Stimulated activated CD4-positive, alpha-beta T cell treated with anti-CD3 and anti-CD28 coated beads, Interleukin-1b, Interleukin-23, amount 100 ng/mL, for 1 hour (primary cell): ENCODE results near the gene LRP2BP.
"Not testable (repeated sequence)": the region's sequence is repeated elsewhere in the genome, so short reads cannot be mapped to it uniquely, and the experiment has no call there.

Source experiments
- DNase-seq, 2 donors: peaks; one replicate each; pipeline ENCODE4 v3.0.0-alpha.2; 2020; ENCODE audit warnings: low read depth in 2 of 2

LRP2BP gene

DNA sequence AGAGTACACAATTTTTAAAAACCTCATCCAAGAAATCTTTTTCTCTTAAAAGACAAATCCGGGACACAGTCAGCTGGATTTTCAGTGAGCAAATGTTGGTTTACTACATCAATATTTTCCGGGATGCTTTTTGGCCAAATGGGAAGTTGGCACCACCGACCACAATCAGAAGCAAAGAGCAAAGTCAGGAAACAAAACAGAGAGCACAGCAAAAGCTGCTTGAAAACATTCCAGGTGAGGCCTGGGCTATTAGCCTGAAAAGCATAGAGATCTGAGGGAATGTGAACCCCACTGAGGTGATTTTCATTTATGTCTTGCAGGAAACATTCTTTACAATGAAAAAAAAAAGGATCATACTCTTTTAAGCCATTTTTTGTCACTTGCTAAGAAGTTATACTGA is 33.9 kb downstream of the LRP2BP start:
- no peak for DNase-seq

DNA sequence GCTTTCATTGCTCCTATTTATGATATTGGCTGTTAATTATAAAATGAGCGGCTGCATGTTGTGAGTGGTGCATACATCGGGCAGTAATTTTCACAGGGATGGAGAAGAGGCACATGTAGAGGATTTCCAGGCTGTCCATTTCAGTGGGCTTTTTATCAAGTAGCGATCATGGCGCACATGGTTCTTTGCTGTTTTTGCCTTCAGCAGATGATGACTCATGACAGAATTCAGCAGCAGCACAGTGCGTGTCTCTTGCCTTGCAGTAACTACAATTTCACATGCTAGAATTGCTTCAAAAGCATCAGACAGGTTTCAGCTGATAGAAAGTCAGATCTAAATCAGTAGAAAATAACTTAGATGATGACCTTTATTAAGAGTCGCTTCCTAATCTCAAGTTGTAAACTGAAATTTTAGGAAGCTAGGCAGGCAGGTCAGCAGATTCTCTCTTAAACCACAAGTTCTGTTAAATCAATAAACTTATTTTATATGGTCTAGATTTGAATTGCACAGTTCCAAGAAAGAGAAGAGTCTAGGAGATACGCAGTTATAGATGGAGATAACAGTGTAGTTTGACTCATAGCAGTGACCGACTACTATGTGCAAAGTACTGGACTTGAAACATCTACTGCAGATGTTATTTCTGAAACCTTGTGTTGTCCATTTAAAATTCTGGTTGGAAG is 35.8 kb downstream of the LRP2BP start:
- no peak for DNase-seq

DNA sequence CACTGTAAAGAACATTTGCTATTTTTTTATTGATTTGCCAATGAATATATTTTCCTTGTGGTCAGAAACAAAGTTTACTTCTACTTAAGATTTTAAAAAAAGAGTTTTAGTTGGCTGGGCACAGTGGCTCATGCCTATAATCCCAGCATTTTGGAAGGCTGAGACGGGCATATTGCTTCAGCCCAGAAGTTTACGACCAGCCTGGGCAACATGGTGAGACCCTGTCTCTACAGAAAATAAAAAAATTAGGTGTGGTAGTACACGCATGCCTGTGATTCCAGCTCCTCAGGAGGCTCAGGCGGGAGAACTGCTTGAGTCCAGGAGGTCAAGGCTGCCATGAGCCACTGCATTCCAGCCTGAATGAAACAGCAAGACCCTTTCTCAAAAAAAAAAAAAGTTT is 36.8 kb downstream of the LRP2BP start:
- no peak for DNase-seq

- no peak for DNase-seq
Observed at GRCh38 chr4:185358514-185358913, 37.2 kb downstream of the LRP2BP start.

GRCh38 chr4:185357733-185358440 is 37.8 kb downstream of the LRP2BP start:
- DNase-seq, result no peak

- DNase-seq, result no peak
Observed at GRCh38 chr4:185357211-185357610, 38.5 kb downstream of the LRP2BP start.

GRCh38 chr4:185352741-185353140 is 43.0 kb downstream of the LRP2BP start:
- no peak for DNase-seq

DNA sequence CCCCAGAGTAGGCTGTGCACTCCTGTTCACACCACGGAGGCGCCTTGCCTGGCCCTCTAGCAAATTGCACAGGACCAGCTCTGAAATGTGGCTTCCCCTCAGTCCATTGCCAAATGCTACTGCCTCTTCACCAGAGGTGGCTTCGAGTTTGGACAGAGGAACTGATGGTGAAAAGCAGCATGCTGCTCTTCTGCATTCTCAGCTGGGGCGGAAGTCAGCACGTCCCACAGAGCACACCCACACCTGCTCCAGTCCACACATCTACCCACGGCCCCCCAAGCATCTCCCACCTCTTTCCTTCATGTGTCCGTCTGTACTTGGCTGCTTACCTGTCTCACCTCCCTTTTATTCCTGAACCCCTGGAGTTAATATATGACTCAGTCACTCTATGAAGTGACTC is 43.5 kb downstream of the LRP2BP start:
- DNase-seq, result no peak

DNA sequence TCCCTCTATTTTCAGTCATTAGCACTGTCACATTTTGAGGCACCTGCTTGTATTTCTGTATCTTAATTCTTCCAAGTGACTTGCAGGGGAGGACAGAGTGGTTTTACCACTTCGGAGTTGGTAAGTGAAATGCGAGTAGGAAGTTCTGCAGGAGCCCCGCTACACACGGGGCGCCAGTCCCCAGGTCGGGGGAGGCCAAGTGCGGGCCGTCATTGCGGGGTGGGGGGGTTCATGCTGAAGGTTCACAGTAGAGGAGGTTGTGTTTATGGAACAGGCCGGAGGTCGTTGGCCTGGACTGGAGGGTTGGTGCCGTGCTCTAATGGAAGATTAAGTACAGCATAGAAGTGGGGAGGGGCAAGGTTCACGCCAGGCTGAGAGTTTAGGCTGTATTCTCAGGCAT is 44.0 kb downstream of the LRP2BP start:
- no peak for DNase-seq

GRCh38 chr4:185346975-185347601 is 48.6 kb downstream of the LRP2BP start:
- DNase-seq, result no peak

DNA sequence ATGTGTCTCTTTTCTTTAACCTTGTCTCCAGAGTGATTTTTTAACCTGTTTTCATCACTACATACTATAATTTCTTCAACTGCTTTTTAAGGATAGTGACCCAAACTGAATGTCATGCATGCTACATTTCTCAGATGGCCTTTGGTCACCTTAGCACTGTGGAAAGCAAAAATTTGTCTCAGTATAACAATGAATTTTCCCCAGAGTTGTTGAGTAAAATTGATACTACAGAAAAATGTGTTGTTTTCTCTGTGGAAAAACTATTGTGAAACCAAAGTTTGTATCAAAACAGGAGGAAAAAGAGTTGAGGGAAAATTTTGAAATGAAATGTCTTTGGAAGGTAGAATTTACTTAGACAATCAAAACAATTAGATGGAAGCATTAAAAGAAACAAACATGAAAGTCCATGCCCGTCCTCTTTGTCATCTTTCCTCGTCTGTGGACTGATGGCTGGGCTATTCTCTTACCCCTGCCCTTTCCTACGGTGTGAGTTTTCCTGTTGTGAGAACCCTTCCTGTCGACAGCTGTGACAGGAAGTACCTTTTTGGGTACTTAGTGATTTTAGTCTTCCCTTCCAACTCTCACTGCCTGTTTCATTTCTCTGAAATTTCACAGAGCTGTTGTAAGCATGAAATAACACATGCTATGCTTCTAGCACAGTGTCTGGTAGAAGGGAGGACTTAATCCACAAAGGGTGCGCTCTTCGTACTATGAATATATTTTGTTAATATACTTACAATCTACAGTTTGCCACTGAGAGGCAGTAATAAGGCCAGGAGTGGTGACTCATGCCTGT is 50.8 kb downstream of the LRP2BP start:
- no peak for DNase-seq

- DNase-seq, result no peak
Observed at GRCh38 chr4:185343726-185344581, 51.8 kb downstream of the LRP2BP start.

DNA sequence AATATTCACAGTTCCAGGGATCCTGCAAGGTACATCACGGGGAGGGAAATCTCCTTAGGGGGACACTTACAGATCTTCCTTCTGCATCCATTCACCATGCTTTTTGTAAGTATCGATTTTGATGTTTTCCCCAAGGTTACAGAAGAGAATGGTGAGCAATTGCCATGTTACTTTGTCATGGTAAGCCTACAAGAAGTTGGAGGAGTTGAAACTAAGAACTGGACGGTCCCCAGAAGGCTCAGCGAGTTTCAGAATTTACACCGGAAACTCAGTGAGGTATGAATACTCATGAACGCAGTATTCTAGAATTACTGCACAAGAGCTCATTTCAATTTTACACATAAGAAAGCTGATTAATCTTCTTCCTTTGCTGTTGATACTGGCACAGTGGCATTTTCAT is 53.9 kb downstream of the LRP2BP start:
- no peak for DNase-seq

- DNase-seq, result no peak
Observed at GRCh38 chr4:185341377-185341776, 54.3 kb downstream of the LRP2BP start.

- DNase-seq, result no peak
Observed at GRCh38 chr4:185339941-185340340, 55.8 kb downstream of the LRP2BP start.

- no peak for DNase-seq
Observed at GRCh38 chr4:185335579-185335978, 60.1 kb downstream of the LRP2BP start.

DNA sequence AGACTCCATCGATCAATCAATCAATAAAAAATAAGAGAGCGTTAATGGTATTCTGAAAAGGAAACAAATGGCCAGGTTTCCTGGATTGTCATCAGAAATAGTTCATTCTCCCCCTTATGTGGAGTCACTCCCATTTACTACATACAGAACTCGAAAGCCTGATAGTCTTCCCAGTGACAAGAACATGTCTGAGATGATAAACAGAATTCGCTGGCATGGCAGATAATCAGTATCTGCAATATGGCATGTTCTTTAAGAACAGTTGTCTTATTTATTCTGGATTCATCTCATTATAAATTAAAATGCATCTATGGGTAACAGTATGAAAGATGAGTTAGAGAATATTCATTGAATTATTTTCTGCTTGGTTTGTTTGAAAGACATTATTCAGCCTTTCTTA is 61.4 kb downstream of the LRP2BP start:
- no peak for DNase-seq

- no peak for DNase-seq
Observed at GRCh38 chr4:185332575-185333464, 62.9 kb downstream of the LRP2BP start.

DNA sequence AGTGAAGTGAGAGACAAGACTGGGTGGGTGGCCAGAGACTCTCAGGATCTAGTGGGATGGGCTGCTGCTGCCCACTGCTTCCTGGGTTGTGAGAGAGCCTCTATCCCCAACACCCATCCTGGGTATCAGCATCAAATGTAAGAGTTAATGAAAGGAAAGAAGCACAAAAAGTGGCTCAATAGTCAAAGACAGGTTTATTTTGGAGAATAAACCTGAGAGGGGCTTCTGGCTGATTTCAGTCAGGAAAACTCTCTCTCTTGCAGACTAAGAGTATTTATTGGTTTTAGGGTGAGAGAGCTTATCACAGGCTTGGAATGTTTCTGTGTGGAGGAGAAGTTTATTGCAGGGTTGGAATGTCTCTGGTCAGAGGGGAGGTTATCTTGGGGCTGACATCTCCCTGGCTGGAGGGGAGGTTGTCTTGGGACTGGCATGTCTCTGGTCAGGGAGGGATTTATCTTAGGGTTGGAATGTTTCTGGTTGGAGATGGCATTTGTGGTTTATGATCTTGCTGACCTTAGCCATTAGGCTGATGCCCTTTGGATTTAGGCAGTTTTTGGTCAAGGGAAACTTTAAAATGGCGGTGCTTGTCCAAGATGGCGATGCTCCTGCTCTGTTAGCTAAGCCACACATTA is 65.7 kb downstream of the LRP2BP start:
- DNase-seq, result not testable (repeated sequence)

GRCh38 chr4:185328586-185328985 is 67.1 kb downstream of the LRP2BP start:
- DNase-seq, result no peak
